SK-MEL-5 (cell line): ENCODE results near the gene LY6G5B. TPM values are rescaled to one million over a fixed set of nuclear protein-coding genes. Genes with fewer than 3 reads are reported as not detected.

ENCODE experiments used
- DNase-seq: peaks from one replicate; pipeline ENCODE4 v3.0.0-alpha.2; 2016; ENCODE audit warnings: low read depth, low spot score
- in situ Hi-C: cut with HindIII; loops from 2 replicates; pipeline ENCODE4 v1.10.0; 2016; ENCODE audit warnings: low sequenced_read_pairs, high pct_unique_total_duplicates, low pct_unique_long_range_greater_than_20kb
- total RNA-seq: library from RNA; depleted of rRNA; stranded (reverse); fragments of >200 nt; shearing (Covaris generic); gene quantifications from 2 replicates; pipeline ENCODE4 v1.2.3, GENCODE V29; 2014

Gene LY6G5B
- total RNA-seq, 1 experiment from 2014 or later = 0.87 TPM

GRCh38 chr6:31680226-31681134, 10.7 kb downstream of the LY6G5B start, which contains the start of gene LY6G5C:
Gene LY6G5C (minus strand): TSS chr6:31681067. CDS start chr6:31680373, 694 bp downstream.
- in situ Hi-C loops = no loop called here
- peak; percentile 73 for DNase-seq

- DNase-seq = no peak
- in situ Hi-C loops = no loop called here
Observed at GRCh38 chr6:31681135-31681671, 11.4 kb downstream of the LY6G5B start.

- in situ Hi-C loops = no loop called here
- no peak for DNase-seq
Observed at GRCh38 chr6:31683591-31683990, 13.8 kb downstream of the LY6G5B start.

- in situ Hi-C loops = no loop called here
- DNase-seq = no peak
Observed at GRCh38 chr6:31686483-31686882, 16.7 kb downstream of the LY6G5B start.

- in situ Hi-C loops = no loop called here
Observed at GRCh38 chr6:31687321-31687720, 17.5 kb downstream of the LY6G5B start.

GRCh38 chr6:31687860-31688693, 18.3 kb downstream of the LY6G5B start:
- in situ Hi-C loops = no loop called here
- no peak for DNase-seq

More at GRCh38 chr6:31687321-31687720, 17.5 kb downstream of the LY6G5B start:
- no peak for DNase-seq

- peak; percentile 40 for DNase-seq
- in situ Hi-C loops = no loop called here
Observed at GRCh38 chr6:31689249-31690110, 19.7 kb downstream of the LY6G5B start.

GRCh38 chr6:31690231-31691077, 20.7 kb downstream of the LY6G5B start:
- in situ Hi-C loops = no loop called here
- no peak for DNase-seq

- DNase-seq = no peak
- in situ Hi-C loops = no loop called here
Observed at GRCh38 chr6:31691078-31691463, 21.3 kb downstream of the LY6G5B start.

GRCh38 chr6:31691564-31692108, 21.9 kb downstream of the LY6G5B start:
- in situ Hi-C loops = no loop called here
- DNase-seq = no peak

GRCh38 chr6:31692353-31692752, 22.6 kb downstream of the LY6G5B start:
- no peak for DNase-seq
- in situ Hi-C loops = no loop called here

- in situ Hi-C loops = no loop called here
- no peak for DNase-seq
Observed at GRCh38 chr6:31692886-31693285, 23.1 kb downstream of the LY6G5B start.

GRCh38 chr6:31693535-31693934, 23.8 kb downstream of the LY6G5B start:
- in situ Hi-C loops = no loop called here
- DNase-seq = no peak

GRCh38 chr6:31697555-31697954, 27.8 kb downstream of the LY6G5B start:
- in situ Hi-C loops = no loop called here
- no peak for DNase-seq

GRCh38 chr6:31700740-31701401, 31.1 kb downstream of the LY6G5B start:
- DNase-seq = no peak
- in situ Hi-C loops = no loop called here
